OCI-LY3 (cell line): ENCODE measurements around the gene WDFY1.

Experiments
- EZH2phosphoT487 ChIP-seq: fragments of 200-600 bp; shearing (Covaris generic); IDR thresholded peaks from 2 replicates; pipeline ENCODE4 v1.6.1; 2018; ENCODE audit warnings: antibody characterized with exemption, mixed run types, low read depth
- TF ChIP-seq, protein P1 (sequence below): fragments of 200-600, 300-600 bp; sonication (generic); IDR thresholded peaks from 2 replicates; pipeline ENCODE4 v1.5.1; 2014; ENCODE audit warnings: antibody characterized with exemption, low read length, low read depth

DNA sequence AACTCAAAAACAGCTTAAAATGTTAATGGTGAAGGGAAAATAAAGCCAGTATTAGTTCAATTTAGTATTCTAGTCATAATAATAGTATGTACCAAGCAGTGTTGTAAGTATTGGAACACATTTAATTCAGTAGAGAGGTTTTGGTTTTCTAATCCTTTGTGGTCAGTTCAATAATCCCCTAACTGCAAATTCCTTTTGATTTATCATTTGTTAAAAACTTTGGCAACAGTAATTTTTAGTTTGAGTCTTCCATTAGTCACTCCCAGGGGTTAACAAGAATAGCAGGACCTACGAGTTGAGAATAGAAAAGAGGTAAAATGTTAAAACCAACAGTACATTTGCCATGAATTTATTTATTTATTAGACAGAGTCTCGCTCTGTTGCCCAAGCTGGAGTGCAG is 22.8 kb upstream of the WDFY1 start:
- TF ChIP-seq, protein P1, sequence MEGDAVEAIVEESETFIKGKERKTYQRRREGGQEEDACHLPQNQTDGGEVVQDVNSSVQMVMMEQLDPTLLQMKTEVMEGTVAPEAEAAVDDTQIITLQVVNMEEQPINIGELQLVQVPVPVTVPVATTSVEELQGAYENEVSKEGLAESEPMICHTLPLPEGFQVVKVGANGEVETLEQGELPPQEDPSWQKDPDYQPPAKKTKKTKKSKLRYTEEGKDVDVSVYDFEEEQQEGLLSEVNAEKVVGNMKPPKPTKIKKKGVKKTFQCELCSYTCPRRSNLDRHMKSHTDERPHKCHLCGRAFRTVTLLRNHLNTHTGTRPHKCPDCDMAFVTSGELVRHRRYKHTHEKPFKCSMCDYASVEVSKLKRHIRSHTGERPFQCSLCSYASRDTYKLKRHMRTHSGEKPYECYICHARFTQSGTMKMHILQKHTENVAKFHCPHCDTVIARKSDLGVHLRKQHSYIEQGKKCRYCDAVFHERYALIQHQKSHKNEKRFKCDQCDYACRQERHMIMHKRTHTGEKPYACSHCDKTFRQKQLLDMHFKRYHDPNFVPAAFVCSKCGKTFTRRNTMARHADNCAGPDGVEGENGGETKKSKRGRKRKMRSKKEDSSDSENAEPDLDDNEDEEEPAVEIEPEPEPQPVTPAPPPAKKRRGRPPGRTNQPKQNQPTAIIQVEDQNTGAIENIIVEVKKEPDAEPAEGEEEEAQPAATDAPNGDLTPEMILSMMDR, result no peak
- TF ChIP-seq EZH2phosphoT487, result no peak
